PFSK-1 (cell line): ENCODE data around the gene SPATA18.

Experiments
- FOXP2 ChIP-seq: optimal IDR thresholded peaks from 2 replicates; pipeline ENCODE3; 2011; ENCODE audit warnings: borderline replicate concordance, control low read depth, inconsistent platforms; ENCODE audit not compliant: insufficient read depth; ENCODE audit errors: extremely low read length, extremely low read depth
- POLR2AphosphoS5 ChIP-seq: IDR thresholded peaks from 2 replicates; pipeline ENCODE4 v1.6.1; 2012; ENCODE audit warnings: low read depth, mild to moderate bottlenecking, control low read depth, low read length, moderate library complexity
- SIN3A ChIP-seq: IDR thresholded peaks from 2 replicates; pipeline ENCODE4 v1.6.1; 2012; ENCODE audit warnings: mild to moderate bottlenecking, low read length, moderate library complexity, borderline replicate concordance; ENCODE audit not compliant: insufficient read depth
- TAF1 ChIP-seq: IDR thresholded peaks from 2 replicates; pipeline ENCODE4 v1.6.1; 2012; ENCODE audit warnings: low read length, control low read depth, borderline replicate concordance; ENCODE audit not compliant: insufficient read depth
- TF ChIP-seq, protein P1 (sequence below), 2 experiments: IDR thresholded peaks; 2 replicates each; pipeline versions ENCODE4 v1.6.1 to v1.8.0; 2011 to 2012; ENCODE audit warnings: low read depth in 2 of 2, low read length in 2 of 2, control low read depth in 1 of 2, inconsistent platforms in 1 of 2, mild to moderate bottlenecking in 1 of 2, moderate library complexity in 1 of 2; ENCODE audit not compliant: insufficient read depth in 1 of 2

Gene SPATA18

DNA sequence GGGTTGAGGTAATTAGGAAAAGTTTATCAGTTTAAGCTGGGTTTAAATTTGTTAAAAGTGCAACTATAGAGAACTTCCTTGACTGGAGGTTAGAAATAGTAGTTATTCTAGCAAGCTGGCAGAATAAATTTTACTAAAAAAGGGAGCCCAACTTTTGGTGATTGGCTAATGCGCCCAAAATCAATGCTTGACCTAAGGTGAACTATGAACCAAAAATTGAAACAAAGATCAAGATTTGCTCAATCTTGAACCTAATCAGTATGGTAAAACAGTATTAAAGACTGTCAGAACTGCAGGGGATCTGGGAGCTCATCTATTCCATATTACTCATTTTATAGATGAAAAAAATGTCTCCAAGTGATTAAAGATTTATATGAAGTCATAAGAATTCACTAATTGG is 6.1 kb upstream of the SPATA18 start:
- TF ChIP-seq, protein P1, sequence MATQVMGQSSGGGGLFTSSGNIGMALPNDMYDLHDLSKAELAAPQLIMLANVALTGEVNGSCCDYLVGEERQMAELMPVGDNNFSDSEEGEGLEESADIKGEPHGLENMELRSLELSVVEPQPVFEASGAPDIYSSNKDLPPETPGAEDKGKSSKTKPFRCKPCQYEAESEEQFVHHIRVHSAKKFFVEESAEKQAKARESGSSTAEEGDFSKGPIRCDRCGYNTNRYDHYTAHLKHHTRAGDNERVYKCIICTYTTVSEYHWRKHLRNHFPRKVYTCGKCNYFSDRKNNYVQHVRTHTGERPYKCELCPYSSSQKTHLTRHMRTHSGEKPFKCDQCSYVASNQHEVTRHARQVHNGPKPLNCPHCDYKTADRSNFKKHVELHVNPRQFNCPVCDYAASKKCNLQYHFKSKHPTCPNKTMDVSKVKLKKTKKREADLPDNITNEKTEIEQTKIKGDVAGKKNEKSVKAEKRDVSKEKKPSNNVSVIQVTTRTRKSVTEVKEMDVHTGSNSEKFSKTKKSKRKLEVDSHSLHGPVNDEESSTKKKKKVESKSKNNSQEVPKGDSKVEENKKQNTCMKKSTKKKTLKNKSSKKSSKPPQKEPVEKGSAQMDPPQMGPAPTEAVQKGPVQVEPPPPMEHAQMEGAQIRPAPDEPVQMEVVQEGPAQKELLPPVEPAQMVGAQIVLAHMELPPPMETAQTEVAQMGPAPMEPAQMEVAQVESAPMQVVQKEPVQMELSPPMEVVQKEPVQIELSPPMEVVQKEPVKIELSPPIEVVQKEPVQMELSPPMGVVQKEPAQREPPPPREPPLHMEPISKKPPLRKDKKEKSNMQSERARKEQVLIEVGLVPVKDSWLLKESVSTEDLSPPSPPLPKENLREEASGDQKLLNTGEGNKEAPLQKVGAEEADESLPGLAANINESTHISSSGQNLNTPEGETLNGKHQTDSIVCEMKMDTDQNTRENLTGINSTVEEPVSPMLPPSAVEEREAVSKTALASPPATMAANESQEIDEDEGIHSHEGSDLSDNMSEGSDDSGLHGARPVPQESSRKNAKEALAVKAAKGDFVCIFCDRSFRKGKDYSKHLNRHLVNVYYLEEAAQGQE (IDR thresholded peaks at IDR 0.05; ENCODE audit: insufficient read depth in 1 of 2, low read depth in 2 of 2, low read length in 2 of 2): no peak
- TF ChIP-seq TAF1 (no peak), FOXP2 (no peak), POLR2AphosphoS5 (no peak), SIN3A (no peak)

DNA sequence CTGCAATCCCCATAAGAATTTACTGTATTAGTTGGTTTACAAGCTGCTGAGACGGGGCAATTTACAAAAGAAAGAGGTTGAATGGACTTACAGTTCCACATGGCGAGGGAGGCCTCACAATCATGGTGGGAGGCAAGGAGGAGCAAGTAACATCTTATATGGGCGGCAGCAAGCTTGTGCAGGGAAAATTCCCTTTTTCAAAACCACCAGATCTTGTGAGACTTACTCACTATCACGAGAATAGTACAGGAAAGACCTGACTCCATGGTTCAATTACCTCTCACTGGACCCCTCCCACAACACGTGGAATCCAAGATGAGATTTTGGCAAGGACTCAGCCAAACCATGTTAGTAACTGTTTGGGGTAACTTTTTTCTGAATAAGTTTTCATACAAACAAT is 1.8 kb upstream of the SPATA18 start:
- no peak for TF ChIP-seq TAF1
- no peak for TF ChIP-seq POLR2AphosphoS5
- TF ChIP-seq FOXP2: no peak
- TF ChIP-seq, protein P1 (IDR thresholded peaks at IDR 0.05; ENCODE audit: insufficient read depth in 1 of 2, low read depth in 2 of 2, low read length in 2 of 2): no peak
- TF ChIP-seq SIN3A: no peak

DNA sequence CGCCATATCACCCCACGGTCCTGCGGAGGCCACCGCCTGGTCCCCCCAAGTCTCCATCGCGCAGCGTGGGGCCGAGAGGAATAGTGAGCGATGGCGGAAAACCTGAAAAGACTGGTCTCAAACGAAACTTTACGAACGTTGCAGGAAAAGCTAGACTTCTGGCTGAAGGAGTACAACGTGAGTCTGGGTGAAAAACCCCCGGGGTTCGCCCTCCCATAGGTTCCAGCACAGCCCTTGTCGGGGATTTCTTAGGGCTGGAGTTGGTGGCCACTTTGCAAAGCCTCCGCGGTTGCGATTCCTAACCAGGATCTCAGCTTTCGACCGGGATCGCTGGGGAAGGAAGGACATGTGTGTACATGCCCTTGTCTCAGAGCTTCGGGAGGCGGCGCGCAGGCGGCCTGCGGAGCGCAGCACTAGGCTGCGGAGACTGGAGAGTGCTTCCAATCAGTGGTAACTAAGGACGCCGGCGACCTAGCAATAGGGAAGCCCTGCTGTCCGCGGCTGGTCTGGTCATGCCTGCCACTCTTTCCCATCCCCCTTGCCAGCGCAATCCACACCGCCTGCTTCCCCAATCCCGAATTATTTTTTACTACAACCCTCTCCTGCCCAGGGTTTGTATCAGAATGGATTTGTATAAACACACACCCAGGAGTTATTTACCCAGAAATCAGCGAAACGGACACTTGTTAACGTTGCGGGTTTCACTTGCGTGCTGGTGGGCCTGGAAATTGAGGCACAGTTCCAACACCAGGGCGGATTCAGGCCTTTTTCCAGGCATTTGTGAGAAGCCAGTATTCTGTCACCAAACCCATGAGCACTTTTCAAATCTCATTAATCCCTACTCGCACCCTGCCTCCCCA is 741 bp downstream of the SPATA18 start:
- TF ChIP-seq FOXP2 (no peak), POLR2AphosphoS5 (no peak), TAF1 (no peak), SIN3A (no peak)
- TF ChIP-seq, protein P1 (IDR thresholded peaks at IDR 0.05; ENCODE audit: insufficient read depth in 1 of 2, low read depth in 2 of 2, low read length in 2 of 2): no peak

DNA sequence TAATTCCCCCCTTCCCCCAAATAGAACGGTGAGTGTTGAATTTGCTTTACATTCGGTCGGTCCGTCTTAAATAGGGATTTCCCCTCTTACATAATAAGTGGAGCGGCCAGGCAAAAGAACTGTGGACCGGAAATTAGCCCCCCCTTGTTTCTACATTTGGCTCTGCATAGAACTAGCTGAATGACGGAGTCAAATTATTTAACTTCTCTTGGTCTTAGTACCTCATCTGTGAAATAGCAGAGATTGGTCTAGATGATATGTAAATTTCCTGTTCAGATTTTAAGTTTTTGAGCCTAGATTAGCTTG is 1.3 kb downstream of the SPATA18 start:
- TF ChIP-seq POLR2AphosphoS5 (no peak), FOXP2 (no peak), SIN3A (no peak), TAF1 (no peak)
- TF ChIP-seq, protein P1 (IDR thresholded peaks at IDR 0.05; ENCODE audit: insufficient read depth in 1 of 2, low read depth in 2 of 2, low read length in 2 of 2): no peak
